Gastroesophageal sphincter (tissue), 3 donors: Measurements from ENCODE around the gene CCDC74A.
"Not testable (repeated sequence)": the region's sequence is repeated elsewhere in the genome, so short reads cannot be mapped to it uniquely, and the experiment has no call there.

Source experiments
- POLR2A ChIP-seq, 2 donors: fragments of 450-650 bp; IDR thresholded peaks; one replicate each; pipeline ENCODE4 v1.6.1; 2017; ENCODE audit warnings: antibody characterized with exemption in 2 of 2, mild to moderate bottlenecking in 2 of 2, moderate library complexity in 1 of 2
- TF ChIP-seq, protein P1 (sequence below), 4 experiments: fragments of 200-600 bp in 2 of 4; fragments of 450-650 bp in 2 of 4; sonication (generic) in 1 of 4; IDR thresholded peaks; one replicate each; pipeline ENCODE4 v1.5.1; 2017 to 2019; ENCODE audit warnings: antibody characterized with exemption in 4 of 4, mild to moderate bottlenecking in 2 of 4, moderate library complexity in 2 of 4

DNA sequence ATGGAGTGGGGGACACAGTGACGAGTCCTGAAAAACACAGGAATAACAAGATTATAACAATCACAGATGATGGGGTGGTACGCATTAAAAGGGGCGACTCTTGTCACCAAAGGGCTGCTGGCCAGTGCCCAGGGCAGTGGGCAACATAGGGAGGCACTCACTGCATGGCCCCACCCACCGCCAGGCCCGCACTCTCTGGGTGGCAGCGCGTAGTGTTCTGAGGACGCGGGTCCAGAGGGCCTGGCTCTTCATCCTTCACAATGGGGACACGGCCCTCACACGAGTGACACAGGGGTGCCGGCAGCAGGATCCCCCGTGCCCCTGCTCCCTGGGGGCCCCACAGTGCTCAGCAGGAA lies 6.6 kb downstream of the CCDC74A start:
- TF ChIP-seq, protein P1, sequence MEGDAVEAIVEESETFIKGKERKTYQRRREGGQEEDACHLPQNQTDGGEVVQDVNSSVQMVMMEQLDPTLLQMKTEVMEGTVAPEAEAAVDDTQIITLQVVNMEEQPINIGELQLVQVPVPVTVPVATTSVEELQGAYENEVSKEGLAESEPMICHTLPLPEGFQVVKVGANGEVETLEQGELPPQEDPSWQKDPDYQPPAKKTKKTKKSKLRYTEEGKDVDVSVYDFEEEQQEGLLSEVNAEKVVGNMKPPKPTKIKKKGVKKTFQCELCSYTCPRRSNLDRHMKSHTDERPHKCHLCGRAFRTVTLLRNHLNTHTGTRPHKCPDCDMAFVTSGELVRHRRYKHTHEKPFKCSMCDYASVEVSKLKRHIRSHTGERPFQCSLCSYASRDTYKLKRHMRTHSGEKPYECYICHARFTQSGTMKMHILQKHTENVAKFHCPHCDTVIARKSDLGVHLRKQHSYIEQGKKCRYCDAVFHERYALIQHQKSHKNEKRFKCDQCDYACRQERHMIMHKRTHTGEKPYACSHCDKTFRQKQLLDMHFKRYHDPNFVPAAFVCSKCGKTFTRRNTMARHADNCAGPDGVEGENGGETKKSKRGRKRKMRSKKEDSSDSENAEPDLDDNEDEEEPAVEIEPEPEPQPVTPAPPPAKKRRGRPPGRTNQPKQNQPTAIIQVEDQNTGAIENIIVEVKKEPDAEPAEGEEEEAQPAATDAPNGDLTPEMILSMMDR (IDR thresholded peaks at IDR 0.05), result not testable (repeated sequence)
- TF ChIP-seq POLR2A (IDR thresholded peaks at IDR 0.05), result not testable (repeated sequence)
